Measurements from ENCODE around the gene C10orf120.

- TF ChIP-seq CTCF (IDR thresholded peaks at IDR 0.05): no peak
- TF ChIP-seq POLR2A (IDR thresholded peaks at IDR 0.05): no peak
Measured at GRCh38 chr10:122678266-122678665, 21.4 kb downstream of the C10orf120 start.

Data from tibial nerve (tissue), 3 donors.